ENCODE data around the gene WDR33. TPM values are rescaled to one million over a fixed set of nuclear protein-coding genes. Genes with fewer than 3 reads are reported as not detected.

Gene WDR33
- total and polyA plus RNA-seq, 9 of the 15 experiments (the other 6 are each of a cell fraction or from before 2014, with no cell fraction given) = 24.2 to 57.4 (median 38.4) TPM

DNA sequence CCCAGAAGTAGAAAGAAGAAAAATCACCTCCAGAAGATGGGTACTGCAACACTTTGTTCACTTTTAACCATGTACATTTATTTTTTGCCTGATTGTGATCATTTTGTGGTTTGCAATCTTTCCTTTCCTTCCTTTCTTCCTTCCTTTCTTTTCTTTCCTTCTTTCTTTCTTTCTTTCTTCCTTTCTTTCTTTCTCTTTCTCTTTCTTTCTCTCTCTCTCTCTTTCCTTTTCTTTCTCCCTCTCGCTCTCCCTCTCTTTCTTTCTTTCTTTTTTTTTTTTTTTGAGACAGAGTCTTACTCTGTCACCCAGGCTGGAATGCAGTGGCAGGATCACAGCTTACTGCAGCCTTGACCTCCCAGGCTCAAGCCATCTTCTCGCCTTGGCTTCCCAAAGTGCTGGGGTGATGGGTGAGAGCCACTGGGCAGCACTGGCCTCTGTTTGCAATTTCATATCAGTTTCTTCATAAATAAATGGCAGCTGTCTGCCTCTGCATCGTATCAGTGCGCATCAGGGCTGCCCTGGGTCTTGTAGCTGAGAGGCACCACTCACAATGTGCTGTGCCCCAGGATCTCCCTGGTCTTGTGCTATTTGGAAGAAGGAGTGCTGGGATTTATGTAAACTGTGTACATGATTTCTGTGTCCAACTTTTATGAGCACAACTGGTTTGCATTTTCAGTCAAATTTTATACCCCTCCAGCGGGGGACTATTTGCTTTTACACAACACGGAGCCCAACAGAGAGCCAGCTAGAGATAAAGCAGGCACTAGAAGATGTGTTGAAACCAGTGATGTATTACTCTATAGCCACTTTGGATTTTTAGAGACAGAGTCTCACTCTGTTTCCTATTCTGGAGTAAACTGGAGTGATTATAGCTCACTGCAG is 128.8 kb downstream of the WDR33 start:
- ATAC-seq (no peak), FAIRE-seq (no peak), DNase-seq (ENCODE audit: extremely low read depth in 1 of 4, low spot score in 3 of 4) (peak in 1 of 4 experiments; percentile 2)
- Histone ChIP-seq H3K4me2 (ENCODE audit: insufficient read depth, low read length) (no peak overlapping the region), H3K9ac (ENCODE audit: insufficient read depth in 1 of 2, low read depth in 2 of 2, low read length in 2 of 2) (no peak overlapping the region), H2AFZ (ENCODE audit: low read depth, low read length) (no peak overlapping the region), H4K20me1 (replicated peaks; ENCODE audit: control insufficient read depth, insufficient read depth, low read length) (peaks cover 6% of the 10 kb centered on the region; the same call in 1 of the 2 replicates), H3K27ac (ENCODE audit: extremely low read depth, low read depth, low read length) (no peak overlapping the region), H3K27me3 (ENCODE audit: control insufficient read depth in 2 of 2, insufficient read depth in 2 of 2, low read length in 2 of 2) (peaks cover 31 to 58% of the 10 kb centered on the region in 2 experiments), H3K79me2 (ENCODE audit: control insufficient read depth, insufficient read depth, low read length) (no peaks in the 10 kb centered on the region), H3K4me1 (replicated peaks in 1 of 2; ENCODE audit: control insufficient read depth in 2 of 2, insufficient read depth in 2 of 2, low read length in 2 of 2) (peaks cover 0 to 11% of the 10 kb centered on the region in 2 experiments; a peak in 3 of 5 replicates), H3K4me3 (no peak overlapping the region), H3K36me3 (ENCODE audit: control insufficient read depth, insufficient read depth, low read length) (no peaks in the 10 kb centered on the region), H3K9me3 (replicated peaks; ENCODE audit: control insufficient read depth, insufficient read depth, low read depth, low read length) (no peaks in the 10 kb centered on the region), H3K9me1 (ENCODE audit: control insufficient read depth, insufficient read depth, low read length) (no peaks in the 10 kb centered on the region)
- intact Hi-C loops (cut with micrococcal nuclease) = no loop called here
- WGBS (ENCODE audit: insufficient coverage, low coverage, missing lambda C conversion rate) = 12% methylated on average over 5 of the region's 6 CpGs
- POLR2A ChIA-PET = interaction anchor here (0.6 to 1.0 kb wide), 2 partner anchors 32 to 40 kb away, joined by 3 to 4 read pairs; no protein-coding TSS in a partner anchor
- CTCF ChIA-PET (ENCODE audit: low intra/inter-chr PET ratio) = no interaction called here
- TF ChIP-seq, protein P1, sequence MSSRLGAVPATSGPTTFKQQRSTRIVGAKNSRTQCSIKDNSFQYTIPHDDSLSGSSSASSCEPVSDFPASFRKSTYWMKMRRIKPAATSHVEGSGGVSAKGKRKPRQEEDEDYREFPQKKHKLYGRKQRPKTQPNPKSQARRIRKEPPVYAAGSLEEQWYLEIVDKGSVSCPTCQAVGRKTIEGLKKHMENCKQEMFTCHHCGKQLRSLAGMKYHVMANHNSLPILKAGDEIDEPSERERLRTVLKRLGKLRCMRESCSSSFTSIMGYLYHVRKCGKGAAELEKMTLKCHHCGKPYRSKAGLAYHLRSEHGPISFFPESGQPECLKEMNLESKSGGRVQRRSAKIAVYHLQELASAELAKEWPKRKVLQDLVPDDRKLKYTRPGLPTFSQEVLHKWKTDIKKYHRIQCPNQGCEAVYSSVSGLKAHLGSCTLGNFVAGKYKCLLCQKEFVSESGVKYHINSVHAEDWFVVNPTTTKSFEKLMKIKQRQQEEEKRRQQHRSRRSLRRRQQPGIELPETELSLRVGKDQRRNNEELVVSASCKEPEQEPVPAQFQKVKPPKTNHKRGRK (tag; IDR thresholded peaks at IDR 0.05) = peak; percentile 91
- TF ChIP-seq, protein P2, sequence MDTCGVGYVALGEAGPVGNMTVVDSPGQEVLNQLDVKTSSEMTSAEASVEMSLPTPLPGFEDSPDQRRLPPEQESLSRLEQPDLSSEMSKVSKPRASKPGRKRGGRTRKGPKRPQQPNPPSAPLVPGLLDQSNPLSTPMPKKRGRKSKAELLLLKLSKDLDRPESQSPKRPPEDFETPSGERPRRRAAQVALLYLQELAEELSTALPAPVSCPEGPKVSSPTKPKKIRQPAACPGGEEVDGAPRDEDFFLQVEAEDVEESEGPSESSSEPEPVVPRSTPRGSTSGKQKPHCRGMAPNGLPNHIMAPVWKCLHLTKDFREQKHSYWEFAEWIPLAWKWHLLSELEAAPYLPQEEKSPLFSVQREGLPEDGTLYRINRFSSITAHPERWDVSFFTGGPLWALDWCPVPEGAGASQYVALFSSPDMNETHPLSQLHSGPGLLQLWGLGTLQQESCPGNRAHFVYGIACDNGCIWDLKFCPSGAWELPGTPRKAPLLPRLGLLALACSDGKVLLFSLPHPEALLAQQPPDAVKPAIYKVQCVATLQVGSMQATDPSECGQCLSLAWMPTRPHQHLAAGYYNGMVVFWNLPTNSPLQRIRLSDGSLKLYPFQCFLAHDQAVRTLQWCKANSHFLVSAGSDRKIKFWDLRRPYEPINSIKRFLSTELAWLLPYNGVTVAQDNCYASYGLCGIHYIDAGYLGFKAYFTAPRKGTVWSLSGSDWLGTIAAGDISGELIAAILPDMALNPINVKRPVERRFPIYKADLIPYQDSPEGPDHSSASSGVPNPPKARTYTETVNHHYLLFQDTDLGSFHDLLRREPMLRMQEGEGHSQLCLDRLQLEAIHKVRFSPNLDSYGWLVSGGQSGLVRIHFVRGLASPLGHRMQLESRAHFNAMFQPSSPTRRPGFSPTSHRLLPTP (IDR thresholded peaks at IDR 0.05; ENCODE audit: borderline replicate concordance, extremely low read depth, insufficient read length) = no peak
- BruUV-seq (replicated peaks) = no TSS peak
- in situ Hi-C loops (cut with MboI) = no loop called here
